ENCODE results near the gene EHD1.

DNA sequence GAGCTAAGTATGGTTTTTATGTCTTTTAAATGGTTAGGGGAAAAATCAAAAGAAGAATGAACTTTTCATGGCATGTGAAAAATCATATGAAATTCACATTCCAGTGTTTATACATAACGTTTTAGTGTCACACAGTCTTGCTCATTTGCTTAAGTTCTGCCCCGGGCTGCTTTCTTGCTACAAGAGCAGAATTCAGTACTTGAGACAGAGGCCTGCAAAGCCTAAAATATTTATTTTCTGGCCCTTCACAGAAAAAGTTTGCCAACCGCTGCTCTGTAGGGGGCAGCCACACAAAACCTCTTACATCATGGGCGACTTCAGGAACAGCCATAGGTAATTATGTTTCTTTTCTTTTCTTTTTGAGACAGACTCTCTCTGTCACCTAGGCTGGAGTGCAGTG is 39.6 kb upstream of the EHD1 start:
- TF ChIP-seq CTCF (conservative IDR thresholded peaks at IDR 0.05 in 1 of 2, IDR thresholded peaks at IDR 0.05 in 1 of 2; ENCODE audit: extremely low read depth in 1 of 2, insufficient read depth in 1 of 2, low read depth in 1 of 2, low read length in 2 of 2) = peak; percentile 8 to 18
- TF ChIP-seq EZH2 (IDR thresholded peaks at IDR 0.05; ENCODE audit: borderline replicate concordance, low read length) = no peak
